ENCODE results near the gene LTB4R. TPM values are rescaled to one million over a fixed set of nuclear protein-coding genes. Genes with fewer than 3 reads are reported as not detected.

The LTB4R gene
- total RNA-seq, 2 donors from 2014 or later: 6.4 to 6.6 TPM

DNA sequence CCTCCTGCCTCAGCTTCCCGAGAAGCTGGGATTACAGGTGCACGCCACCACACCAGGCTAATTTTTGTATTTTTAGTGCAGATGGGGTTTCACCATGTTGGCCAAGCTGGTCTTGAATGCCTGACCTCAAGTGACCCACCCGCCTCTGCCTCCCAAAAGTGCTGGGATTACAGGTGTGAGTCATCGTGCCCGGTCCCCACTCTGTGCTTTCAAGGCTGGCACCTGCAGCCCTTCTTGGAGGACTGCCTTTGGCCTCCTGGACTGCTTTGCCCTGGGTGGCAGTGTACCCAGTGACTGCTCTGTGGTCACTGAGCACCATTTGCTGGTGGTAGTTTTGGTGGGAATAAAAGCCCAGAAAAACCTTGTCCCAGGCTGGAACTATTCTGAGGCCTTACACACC, 24.3 kb upstream of the LTB4R start:
- DNase-seq: no peak
- Mint-ChIP-seq H3K27ac (no peak overlapping the region), H3K9me3 (no peaks in the 10 kb centered on the region), H3K36me3 (ENCODE audit: low read depth) (peaks cover 8% of the 10 kb centered on the region), H3K27me3 (ENCODE audit: insufficient read depth) (no peaks in the 10 kb centered on the region), H3K4me3 (no peak overlapping the region), H3K4me1 (no peaks in the 10 kb centered on the region)
- H3K36me3 ChIP-seq (ENCODE audit: control insufficient read depth, insufficient read depth, low read length): peaks cover 11% of the 10 kb centered on the region
- H3K4me3 ChIP-seq (ENCODE audit: low read length): no peak overlapping the region
- TF ChIP-seq, protein P1, sequence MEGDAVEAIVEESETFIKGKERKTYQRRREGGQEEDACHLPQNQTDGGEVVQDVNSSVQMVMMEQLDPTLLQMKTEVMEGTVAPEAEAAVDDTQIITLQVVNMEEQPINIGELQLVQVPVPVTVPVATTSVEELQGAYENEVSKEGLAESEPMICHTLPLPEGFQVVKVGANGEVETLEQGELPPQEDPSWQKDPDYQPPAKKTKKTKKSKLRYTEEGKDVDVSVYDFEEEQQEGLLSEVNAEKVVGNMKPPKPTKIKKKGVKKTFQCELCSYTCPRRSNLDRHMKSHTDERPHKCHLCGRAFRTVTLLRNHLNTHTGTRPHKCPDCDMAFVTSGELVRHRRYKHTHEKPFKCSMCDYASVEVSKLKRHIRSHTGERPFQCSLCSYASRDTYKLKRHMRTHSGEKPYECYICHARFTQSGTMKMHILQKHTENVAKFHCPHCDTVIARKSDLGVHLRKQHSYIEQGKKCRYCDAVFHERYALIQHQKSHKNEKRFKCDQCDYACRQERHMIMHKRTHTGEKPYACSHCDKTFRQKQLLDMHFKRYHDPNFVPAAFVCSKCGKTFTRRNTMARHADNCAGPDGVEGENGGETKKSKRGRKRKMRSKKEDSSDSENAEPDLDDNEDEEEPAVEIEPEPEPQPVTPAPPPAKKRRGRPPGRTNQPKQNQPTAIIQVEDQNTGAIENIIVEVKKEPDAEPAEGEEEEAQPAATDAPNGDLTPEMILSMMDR (conservative IDR thresholded peaks at IDR 0.05): no peak
- WGBS, 2 experiments (ENCODE audit: insufficient coverage in 1 of 2, insufficient read length in 1 of 2): 95% methylated on average over 5 of the region's 5 CpGs
- H3K4me1 ChIP-seq (ENCODE audit: control insufficient read depth, insufficient read depth, low read length): no peaks in the 10 kb centered on the region
- H3K9me3 ChIP-seq (ENCODE audit: control insufficient read depth, low read length): no peaks in the 10 kb centered on the region
- H3K27ac ChIP-seq (ENCODE audit: low read depth, low read length): no peak overlapping the region
- no peaks in the 10 kb centered on the region for H3K27me3 ChIP-seq (ENCODE audit: control insufficient read depth, insufficient read depth, low read length, poor library complexity, severe bottlenecking)
- H3K9ac ChIP-seq (ENCODE audit: extremely low read depth, low read length, poor library complexity, severe bottlenecking): no peak overlapping the region

DNA sequence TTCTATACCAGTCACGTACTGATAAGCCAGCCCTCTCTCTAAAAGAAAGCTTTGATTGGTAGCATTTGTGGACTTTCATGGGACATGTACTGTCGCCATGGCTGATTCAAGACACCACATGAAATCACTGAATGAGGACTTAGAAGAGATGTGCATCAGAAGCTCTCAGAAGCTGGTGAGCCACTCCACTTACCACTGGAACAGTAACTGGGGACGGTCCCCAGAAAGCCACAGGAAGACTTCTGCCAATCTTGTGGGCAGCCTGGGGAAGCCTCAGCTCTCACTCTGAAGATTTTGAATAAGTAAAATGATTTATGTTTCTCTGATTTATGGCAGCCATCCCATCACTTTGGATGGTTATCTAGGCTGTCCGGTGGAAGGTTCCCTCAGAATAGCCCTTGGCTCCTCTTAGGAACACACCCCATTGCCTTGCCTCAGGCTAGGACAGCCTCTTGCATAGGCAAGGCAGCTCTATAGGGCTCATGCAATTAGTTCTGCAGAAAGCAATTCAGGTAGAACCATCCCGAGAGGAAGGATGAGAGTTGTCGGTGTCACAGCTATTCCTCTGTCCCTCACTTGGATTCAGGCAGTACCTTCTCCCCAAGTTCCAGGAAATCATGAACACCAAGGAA, 21.5 kb upstream of the LTB4R start:
- Histone ChIP-seq H3K27ac (ENCODE audit: low read depth, low read length) (no peak overlapping the region), H3K27me3 (ENCODE audit: control insufficient read depth, insufficient read depth, low read length, poor library complexity, severe bottlenecking) (no peaks in the 10 kb centered on the region), H3K4me1 (ENCODE audit: control insufficient read depth, insufficient read depth, low read length) (no peaks in the 10 kb centered on the region), H3K4me3 (ENCODE audit: low read length) (no peak overlapping the region), H3K9ac (ENCODE audit: extremely low read depth, low read length, poor library complexity, severe bottlenecking) (no peak overlapping the region), H3K9me3 (ENCODE audit: control insufficient read depth, low read length) (no peaks in the 10 kb centered on the region), H3K36me3 (ENCODE audit: control insufficient read depth, insufficient read depth, low read length) (peaks cover 21% of the 10 kb centered on the region)
- Mint-ChIP-seq H3K4me3 (no peak overlapping the region), H3K27me3 (ENCODE audit: insufficient read depth) (no peaks in the 10 kb centered on the region), H3K4me1 (no peaks in the 10 kb centered on the region), H3K27ac (no peak overlapping the region), H3K9me3 (no peaks in the 10 kb centered on the region), H3K36me3 (ENCODE audit: low read depth) (peaks cover 18% of the 10 kb centered on the region)
- TF ChIP-seq, protein P1 (conservative IDR thresholded peaks at IDR 0.05): no peak
- 80 to 100% methylated on average over 2 to 6 of the region's 6 CpGs for WGBS, 2 experiments (ENCODE audit: insufficient coverage in 1 of 2, insufficient read length in 1 of 2)
- no peak for DNase-seq

DNA sequence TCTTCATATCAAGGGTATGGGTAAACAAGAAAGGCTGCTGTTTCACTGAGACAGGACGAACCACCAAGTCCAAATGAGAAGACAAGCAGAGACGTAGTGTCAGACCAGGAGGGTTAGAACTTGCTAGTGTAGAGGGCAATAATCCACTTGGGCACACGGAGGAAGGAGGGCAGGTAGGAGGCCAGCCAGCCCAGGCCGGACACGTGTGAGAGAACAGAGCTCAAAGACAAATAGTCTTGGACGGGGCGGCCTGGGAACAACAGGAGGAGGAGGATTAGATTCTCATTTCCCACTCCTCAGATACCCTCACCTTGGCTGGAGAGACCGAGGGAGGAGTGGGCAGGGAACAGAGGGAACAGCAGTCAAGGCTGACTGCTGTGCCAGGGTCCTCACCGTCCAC, 20.6 kb upstream of the LTB4R start:
- DNase-seq: no peak
- Mint-ChIP-seq H3K36me3 (ENCODE audit: low read depth) (peaks cover 20% of the 10 kb centered on the region), H3K9me3 (no peaks in the 10 kb centered on the region), H3K27me3 (ENCODE audit: insufficient read depth) (no peaks in the 10 kb centered on the region), H3K4me3 (no peak overlapping the region), H3K27ac (no peak overlapping the region), H3K4me1 (no peaks in the 10 kb centered on the region)
- TF ChIP-seq, protein P1 (conservative IDR thresholded peaks at IDR 0.05): no peak
- 90 to 95% methylated on average over 8 to 9 of the region's 9 CpGs for WGBS, 2 experiments (ENCODE audit: insufficient coverage in 1 of 2, insufficient read length in 1 of 2)
- H3K9me3 ChIP-seq (ENCODE audit: control insufficient read depth, low read length): no peaks in the 10 kb centered on the region
- H3K4me3 ChIP-seq (ENCODE audit: low read length): no peak overlapping the region
- H3K27me3 ChIP-seq (ENCODE audit: control insufficient read depth, insufficient read depth, low read length, poor library complexity, severe bottlenecking): no peaks in the 10 kb centered on the region
- H3K36me3 ChIP-seq (ENCODE audit: control insufficient read depth, insufficient read depth, low read length): peaks cover 26% of the 10 kb centered on the region
- no peak overlapping the region for H3K9ac ChIP-seq (ENCODE audit: extremely low read depth, low read length, poor library complexity, severe bottlenecking)
- H3K4me1 ChIP-seq (ENCODE audit: control insufficient read depth, insufficient read depth, low read length): no peaks in the 10 kb centered on the region
- no peak overlapping the region for H3K27ac ChIP-seq (ENCODE audit: low read depth, low read length)

Measured in endodermal cell (in vitro differentiated cells).